ENCODE results near the gene ZNF562. TPM values are rescaled to one million over a fixed set of nuclear protein-coding genes. Genes with fewer than 3 reads are reported as not detected.

Gene ZNF562
- total RNA-seq, 1 donor from 2014 or later: 24.4 TPM

- H3K9me3 Mint-ChIP-seq: no peaks in the 10 kb centered on the region
- H3K4me3 Mint-ChIP-seq: peak overlapping the region; percentile 100
- peaks cover 3% of the 10 kb centered on the region for H3K27me3 Mint-ChIP-seq
- TF ChIP-seq CTCF (conservative IDR thresholded peaks at IDR 0.05): no peak
- peak overlapping the region; percentile 100 for H3K27ac Mint-ChIP-seq
- no peak for DNase-seq (ENCODE audit: extremely low spot score, unreplicated experiment)
- H3K36me3 Mint-ChIP-seq: peaks cover 34% of the 10 kb centered on the region
- peaks cover 7% of the 10 kb centered on the region for H3K4me1 Mint-ChIP-seq (ENCODE audit: unreplicated experiment)
Measured at GRCh38 chr19:9620842-9621155, 54.1 kb downstream of the ZNF562 start.

GRCh38 chr19:9615844-9616243 is 59.1 kb downstream of the ZNF562 start:
- no peak for TF ChIP-seq CTCF (conservative IDR thresholded peaks at IDR 0.05)

DNA sequence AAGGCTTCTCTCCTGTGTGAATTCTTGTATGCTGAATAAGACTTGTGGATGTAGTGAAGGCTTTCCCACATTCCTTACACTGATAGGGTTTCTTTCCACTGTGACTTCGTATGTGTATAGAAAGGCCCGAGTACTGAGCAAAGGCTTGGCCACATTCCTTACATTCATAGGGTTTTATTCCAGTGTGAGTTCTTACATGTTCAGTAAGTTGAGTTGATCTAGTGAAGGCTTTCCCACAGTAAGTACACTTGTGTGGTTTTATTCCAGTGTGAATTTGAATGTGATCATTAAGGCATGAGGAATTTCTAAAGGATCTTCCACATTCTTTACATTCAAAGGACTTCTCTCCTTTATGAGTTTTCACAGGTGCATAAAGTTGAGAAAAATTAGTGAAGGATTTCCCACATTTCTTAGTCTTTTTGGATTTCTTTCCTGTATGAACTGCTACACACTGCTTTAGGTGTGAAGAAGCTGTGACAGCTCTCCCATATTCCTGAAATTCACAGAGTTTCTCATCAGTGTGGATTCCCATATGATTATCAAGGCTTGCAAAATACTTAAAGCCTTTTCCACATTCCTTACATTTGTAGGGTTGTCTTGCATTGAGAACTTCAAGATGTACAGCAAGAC is 64.3 kb downstream of the ZNF562 start:
- peaks cover 76% of the 10 kb centered on the region for H3K36me3 Mint-ChIP-seq
- no peak overlapping the region for H3K4me3 Mint-ChIP-seq
- DNase-seq (ENCODE audit: extremely low spot score, unreplicated experiment): no peak
- H3K27me3 Mint-ChIP-seq: no peaks in the 10 kb centered on the region
- no peaks in the 10 kb centered on the region for H3K4me1 Mint-ChIP-seq (ENCODE audit: unreplicated experiment)
- TF ChIP-seq CTCF (conservative IDR thresholded peaks at IDR 0.05): no peak
- H3K27ac Mint-ChIP-seq: no peak overlapping the region
- H3K9me3 Mint-ChIP-seq: peaks cover 19% of the 10 kb centered on the region

More at GRCh38 chr19:9615844-9616243, 59.1 kb downstream of the ZNF562 start:
- Mint-ChIP-seq H3K36me3 (peaks cover 68% of the 10 kb centered on the region), H3K27ac (no peak overlapping the region), H3K4me1 (ENCODE audit: unreplicated experiment) (no peaks in the 10 kb centered on the region), H3K4me3 (no peak overlapping the region), H3K9me3 (no peaks in the 10 kb centered on the region), H3K27me3 (no peaks in the 10 kb centered on the region)
- DNase-seq (ENCODE audit: extremely low spot score, unreplicated experiment): no peak

- Mint-ChIP-seq H3K9me3 (peaks cover 19% of the 10 kb centered on the region), H3K27me3 (no peaks in the 10 kb centered on the region), H3K4me3 (no peak overlapping the region), H3K4me1 (ENCODE audit: unreplicated experiment) (no peaks in the 10 kb centered on the region), H3K27ac (no peak overlapping the region), H3K36me3 (peaks cover 63% of the 10 kb centered on the region)
- no peak for DNase-seq (ENCODE audit: extremely low spot score, unreplicated experiment)
- no peak for TF ChIP-seq CTCF (conservative IDR thresholded peaks at IDR 0.05)
Measured at GRCh38 chr19:9608912-9609311, 66.0 kb downstream of the ZNF562 start.

DNA sequence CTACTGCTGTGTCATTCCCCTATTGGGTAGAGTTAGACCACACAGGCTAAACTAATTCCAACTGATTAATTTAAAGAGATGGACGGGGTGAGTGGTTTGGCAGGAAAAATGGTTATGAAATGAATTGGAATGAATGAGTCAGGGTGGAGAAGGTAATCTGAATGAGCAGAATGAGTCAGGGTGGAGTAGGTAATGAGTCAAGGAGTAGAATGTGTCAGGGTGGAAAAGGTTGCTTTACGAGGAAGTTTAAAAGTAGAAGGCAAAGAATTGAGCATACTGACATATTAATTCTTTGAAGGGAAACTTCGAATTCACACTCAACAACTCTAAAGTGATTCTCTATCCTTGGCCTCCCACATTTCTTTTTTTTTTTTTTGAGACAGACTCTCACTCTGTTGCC is 77.9 kb downstream of the ZNF562 start:
- Mint-ChIP-seq H3K9me3 (peaks cover 9% of the 10 kb centered on the region), H3K27ac (peak overlapping the region; percentile 83), H3K36me3 (no peaks in the 10 kb centered on the region), H3K4me3 (peak overlapping the region; percentile 29), H3K27me3 (peaks cover 18% of the 10 kb centered on the region), H3K4me1 (ENCODE audit: unreplicated experiment) (no peaks in the 10 kb centered on the region)
- DNase-seq (ENCODE audit: extremely low spot score, unreplicated experiment): no peak
- TF ChIP-seq CTCF (conservative IDR thresholded peaks at IDR 0.05): no peak

Other genes with a start within 250 kb of the ZNF562 start
- 38.3 and 40.1 TPM in 2 replicates for gene ZNF266, start 239.5 kb downstream of the ZNF562 start, total RNA-seq (ENCODE audit: low replicate concordance)
- gene ZNF560, start 176.5 kb downstream of the ZNF562 start, total RNA-seq (ENCODE audit: low replicate concordance): 0.10 TPM in 1 of 2 replicates, not detected in the other
- 26.7 and 32.1 TPM in 2 replicates for gene ZNF426, start 136.5 kb downstream of the ZNF562 start, total RNA-seq (ENCODE audit: low replicate concordance)
- gene ZNF121, start 90.6 kb downstream of the ZNF562 start, total RNA-seq (ENCODE audit: low replicate concordance): 58.7 and 60.0 TPM in 2 replicates
- 86.2 and 93.7 TPM in 2 replicates for gene ZNF561, start 53.9 kb downstream of the ZNF562 start, total RNA-seq (ENCODE audit: low replicate concordance)
- 9.8 and 17.4 TPM in 2 replicates for gene ZNF846, start 93.6 kb upstream of the ZNF562 start, total RNA-seq (ENCODE audit: low replicate concordance)
- gene FBXL12, start 144.0 kb upstream of the ZNF562 start, total RNA-seq (ENCODE audit: low replicate concordance): 27.8 and 31.4 TPM in 2 replicates
- 347 and 362 TPM in 2 replicates for gene UBL5, start 152.8 kb upstream of the ZNF562 start, total RNA-seq (ENCODE audit: low replicate concordance)
- 59.9 and 69.6 TPM in 2 replicates for gene PIN1, start 160.2 kb upstream of the ZNF562 start, total RNA-seq (ENCODE audit: low replicate concordance)

Data from type B pancreatic cell (in vitro differentiated cells).